Adipose tissue (tissue), 3 donors: ENCODE data around the gene SLC17A9. TPM values are rescaled to one million over a fixed set of nuclear protein-coding genes. Genes with fewer than 3 reads are reported as not detected.

Experiments
- H3K27ac ChIP-seq: one replicate; pipeline ENCODE4 v1.5.1; 2013; ENCODE audit warnings: low read depth, low read length
- whole genome bisulfite sequencing, 3 donors: extraction: QIAGEN DNeasy Blood & Tissue Kit; methylation state at CpG; one replicate each; pipeline ENCODE4 v1.1.7; 2013; 5-methylcytosine and 5-hydroxymethylcytosine counted together
- polyA plus RNA-seq, 3 donors: library from polyadenylated mRNA; stranded (reverse); fragments of 200-250 nt; gene quantifications; one replicate each; pipeline ENCODE4 v1.2.3, GENCODE V29; 2013
- donor health status: healthy with polysubstance abuse.
- donor health status: Bipolar disorder and iron deficiency.
- donor health status: healthy.

SLC17A9 gene
- polyA plus RNA-seq, 3 donors, result 2.0 to 4.8 (median 3.7) TPM

GRCh38 chr20:62972845-62973745 is 20.6 kb downstream of the SLC17A9 start:
- WGBS, 3 donors, result 12 to 16% (median 15%) methylated on average over 39 to 48 of the region's 48 CpGs

GRCh38 chr20:62975251-62975760 is 22.8 kb downstream of the SLC17A9 start:
- WGBS, 3 donors, result 60 to 65% (median 63%) methylated on average over 10 of the region's 10 CpGs
- H3K27ac ChIP-seq, result no peak overlapping the region

More at GRCh38 chr20:62972845-62973745, 20.6 kb downstream of the SLC17A9 start:
- H3K27ac ChIP-seq, result no peak overlapping the region

- WGBS, 3 donors, result 53 to 70% (median 65%) methylated on average over 8 to 9 of the region's 9 CpGs
- no peak overlapping the region for H3K27ac ChIP-seq
These were observed 23.5 kb downstream of the SLC17A9 start for GRCh38 chr20:62975812-62976508.

- H3K27ac ChIP-seq, result no peak overlapping the region
- 67 to 87% (median 85%) methylated on average over 16 of the region's 16 CpGs for WGBS, 3 donors
These were observed 24.4 kb downstream of the SLC17A9 start for GRCh38 chr20:62976886-62977285.

- 52 to 60% (median 53%) methylated on average over 38 of the region's 38 CpGs for WGBS, 3 donors
- no peak overlapping the region for H3K27ac ChIP-seq
These were observed 25.4 kb downstream of the SLC17A9 start for GRCh38 chr20:62977613-62978560.

GRCh38 chr20:62978561-62978943 is 26.0 kb downstream of the SLC17A9 start:
- WGBS, 3 donors, result 35 to 48% (median 37%) methylated on average over 12 to 13 of the region's 13 CpGs
- H3K27ac ChIP-seq, result no peak overlapping the region

- 68 to 76% (median 75%) methylated on average over 14 of the region's 14 CpGs for WGBS, 3 donors
- H3K27ac ChIP-seq, result no peak overlapping the region
These were observed 26.8 kb downstream of the SLC17A9 start for GRCh38 chr20:62979310-62979709.

- 13 to 15% (median 15%) methylated on average over 18 to 19 of the region's 19 CpGs for WGBS, 3 donors
- H3K27ac ChIP-seq, result no peak overlapping the region
These were observed 27.4 kb downstream of the SLC17A9 start for GRCh38 chr20:62979876-62980373.

GRCh38 chr20:62980380-62980960 is 28.0 kb downstream of the SLC17A9 start:
- H3K27ac ChIP-seq, result no peak overlapping the region
- WGBS, 3 donors, result 31 to 49% (median 37%) methylated on average over 19 of the region's 19 CpGs

- WGBS, 3 donors, result 14 to 32% (median 15%) methylated on average over 24 to 27 of the region's 28 CpGs
- no peak overlapping the region for H3K27ac ChIP-seq
These were observed 28.5 kb downstream of the SLC17A9 start for GRCh38 chr20:62980970-62981369.

GRCh38 chr20:62982124-62983075 is 29.9 kb downstream of the SLC17A9 start:
- 49 to 64% (median 53%) methylated on average over 20 to 21 of the region's 21 CpGs for WGBS, 3 donors
- no peak overlapping the region for H3K27ac ChIP-seq

- no peak overlapping the region for H3K27ac ChIP-seq
- WGBS, 3 donors, result 77 to 87% (median 87%) methylated on average over 6 of the region's 6 CpGs
These were observed 30.7 kb downstream of the SLC17A9 start for GRCh38 chr20:62983210-62983609.

- 69 to 80% (median 80%) methylated on average over 17 to 18 of the region's 18 CpGs for WGBS, 3 donors
- H3K27ac ChIP-seq, result no peak overlapping the region
These were observed 32.3 kb downstream of the SLC17A9 start for GRCh38 chr20:62984666-62985443.

- H3K27ac ChIP-seq, result no peak overlapping the region
- 52 to 72% (median 66%) methylated on average over 14 of the region's 14 CpGs for WGBS, 3 donors
These were observed 32.9 kb downstream of the SLC17A9 start for GRCh38 chr20:62985444-62985778.

GRCh38 chr20:62986257-62986800 is 33.8 kb downstream of the SLC17A9 start:
- 52 to 75% (median 69%) methylated on average over 5 to 6 of the region's 6 CpGs for WGBS, 3 donors
- H3K27ac ChIP-seq, result no peak overlapping the region

- H3K27ac ChIP-seq, result no peak overlapping the region
- WGBS, 3 donors, result 40 to 66% (median 49%) methylated on average over 10 of the region's 10 CpGs
These were observed 34.6 kb downstream of the SLC17A9 start for GRCh38 chr20:62987114-62987513.
